GM19438 (cell line): Measurements from ENCODE around the gene ESR1.

ENCODE experiments used
- ATAC-seq: cut with Tn5 transposase; IDR thresholded peaks from one replicate; pipeline ENCODE4 v1.9.1; 2021; ENCODE audit warnings: low read depth; ENCODE audit not compliant: unreplicated experiment

The ESR1 gene

DNA sequence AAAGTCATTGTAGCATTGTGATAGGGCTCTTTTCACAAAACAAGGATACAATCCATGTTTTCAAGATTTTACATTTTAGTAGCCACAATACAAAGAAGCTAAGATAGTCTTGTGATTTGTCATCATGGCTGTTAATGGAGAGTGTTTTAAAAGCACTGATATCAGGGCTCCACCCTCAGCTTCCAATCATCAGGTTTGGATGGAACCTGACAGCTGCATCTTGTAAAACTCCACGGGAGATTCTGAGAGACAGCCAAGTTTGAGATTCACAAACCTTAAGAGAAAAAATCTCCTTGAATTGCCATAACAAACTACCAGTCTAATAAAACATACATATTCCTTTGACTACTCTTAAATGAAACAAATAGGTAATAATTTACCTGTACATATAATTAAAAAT lies 280.2 kb downstream of the ESR1 start:
- ATAC-seq: no peak

- ATAC-seq: no peak
These were observed 282.5 kb downstream of the ESR1 start for GRCh38 chr6:152089992-152090391.

DNA sequence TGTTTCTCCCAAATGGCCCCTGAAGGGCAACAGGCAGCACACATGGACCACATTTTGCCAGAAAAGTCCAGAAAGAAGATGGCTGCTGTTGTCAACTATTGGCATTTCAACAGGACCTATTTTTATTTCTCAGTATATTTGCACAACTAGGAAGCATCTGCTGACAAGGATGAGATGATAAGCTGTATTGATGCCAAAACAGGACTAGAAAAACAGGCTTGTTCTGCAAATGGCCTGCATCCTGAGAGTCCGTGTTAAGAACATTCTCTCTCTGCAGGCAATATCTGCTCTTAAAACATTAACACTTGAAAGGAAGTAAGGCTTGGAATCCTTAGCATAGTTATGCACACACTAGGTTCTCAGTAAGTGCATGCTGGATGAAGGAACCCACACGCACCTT lies 283.7 kb downstream of the ESR1 start:
- no peak for ATAC-seq

- ATAC-seq: no peak
These were observed 284.4 kb downstream of the ESR1 start for GRCh38 chr6:152091851-152092341.

GRCh38 chr6:152093711-152094110 lies 286.2 kb downstream of the ESR1 start:
- no peak for ATAC-seq

DNA sequence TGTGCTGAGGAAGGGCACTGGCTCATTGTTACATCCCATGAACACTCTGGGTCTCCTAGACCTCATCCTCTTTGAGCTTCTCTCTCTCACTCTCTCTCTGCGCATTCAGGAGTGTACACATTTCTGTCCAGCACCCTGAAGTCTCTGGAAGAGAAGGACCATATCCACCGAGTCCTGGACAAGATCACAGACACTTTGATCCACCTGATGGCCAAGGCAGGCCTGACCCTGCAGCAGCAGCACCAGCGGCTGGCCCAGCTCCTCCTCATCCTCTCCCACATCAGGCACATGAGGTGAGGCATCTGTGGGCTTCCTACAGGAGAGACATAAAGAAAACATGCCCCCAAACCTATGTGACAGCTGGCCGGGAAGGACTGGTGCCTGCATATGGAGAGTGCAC lies 286.8 kb downstream of the ESR1 start:
- ATAC-seq: no peak

DNA sequence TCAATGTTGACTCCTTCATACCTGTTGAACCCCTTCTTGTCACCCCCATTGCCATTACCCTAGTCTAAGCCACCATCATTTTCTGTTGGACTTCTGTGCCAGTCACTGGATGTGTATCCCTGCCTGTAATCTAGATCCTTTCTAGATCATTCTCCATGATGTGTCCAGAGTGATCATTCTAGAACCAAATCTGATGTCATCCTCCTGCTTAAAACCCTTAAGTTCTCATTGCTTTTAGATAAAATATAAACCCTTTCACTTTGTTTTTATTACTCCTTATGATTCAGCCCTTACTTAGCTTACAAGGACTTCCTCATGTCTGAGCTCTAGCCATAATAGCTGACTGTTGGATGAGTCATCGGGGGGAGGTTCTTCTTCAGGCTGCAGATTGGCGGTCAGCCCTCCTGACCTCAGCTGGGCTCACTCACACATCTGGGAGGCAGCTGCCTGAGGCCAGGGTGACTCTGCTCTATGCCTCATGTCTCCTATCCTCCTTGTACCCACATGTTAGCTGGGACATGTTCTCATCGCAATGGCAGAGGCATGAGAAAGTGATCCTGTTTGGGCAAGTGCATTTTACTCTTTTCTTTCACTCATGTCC lies 287.6 kb downstream of the ESR1 start:
- no peak for ATAC-seq

DNA sequence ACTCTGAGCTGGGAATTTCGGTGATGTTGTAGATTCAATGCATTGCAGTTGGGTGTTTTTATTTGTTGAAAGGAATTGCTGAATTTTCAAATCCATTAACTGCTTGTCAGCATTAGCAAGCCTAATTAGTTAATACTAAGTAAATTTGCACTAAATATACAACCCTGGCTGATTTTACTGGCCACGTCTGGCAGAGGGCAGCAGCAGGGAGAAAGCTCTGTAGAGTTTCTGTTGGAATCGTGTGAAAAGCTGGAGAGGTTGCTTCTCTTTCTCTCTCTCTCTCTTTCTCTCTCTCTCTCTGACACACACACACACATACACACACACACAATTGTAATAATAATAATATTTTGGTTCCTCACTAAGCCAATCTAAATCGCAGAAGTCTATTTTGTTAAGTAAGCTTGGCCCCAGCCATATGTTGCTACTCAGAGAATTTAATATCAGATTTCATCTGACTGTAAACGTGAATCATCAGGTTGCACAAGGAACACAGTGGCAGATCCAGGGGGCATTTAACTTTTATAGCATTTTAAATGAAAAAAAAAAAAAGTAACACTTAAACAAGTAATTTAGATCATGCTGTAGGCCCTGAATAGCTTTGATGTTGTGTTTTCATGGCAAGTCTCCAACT lies 289.5 kb downstream of the ESR1 start:
- no peak for ATAC-seq

- no peak for ATAC-seq
These were observed 291.2 kb downstream of the ESR1 start for GRCh38 chr6:152098683-152099082.

GRCh38 chr6:152099446-152100182 lies 292.1 kb downstream of the ESR1 start:
- ATAC-seq: no peak

GRCh38 chr6:152100183-152100618 lies 292.7 kb downstream of the ESR1 start:
- ATAC-seq: no peak

DNA sequence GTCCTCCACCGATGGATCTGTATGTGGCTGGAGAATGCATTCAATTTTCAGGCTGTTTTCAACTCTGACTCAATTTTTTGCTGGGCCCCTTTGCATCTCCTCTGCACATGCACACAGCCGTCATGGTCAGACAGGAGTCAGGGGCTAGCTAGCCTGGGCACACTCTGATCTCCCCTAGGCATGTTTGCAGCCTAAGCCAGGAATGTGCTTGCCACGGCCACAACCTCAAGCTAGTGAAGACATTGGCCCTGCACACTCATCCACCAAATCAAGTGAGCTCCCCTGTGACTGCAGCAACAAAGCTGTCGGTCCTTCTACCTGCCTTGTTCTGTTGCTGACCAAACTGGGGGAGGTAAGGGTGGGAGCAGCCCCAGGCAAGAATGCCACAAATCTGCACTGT lies 300.5 kb downstream of the ESR1 start:
- ATAC-seq: no peak

DNA sequence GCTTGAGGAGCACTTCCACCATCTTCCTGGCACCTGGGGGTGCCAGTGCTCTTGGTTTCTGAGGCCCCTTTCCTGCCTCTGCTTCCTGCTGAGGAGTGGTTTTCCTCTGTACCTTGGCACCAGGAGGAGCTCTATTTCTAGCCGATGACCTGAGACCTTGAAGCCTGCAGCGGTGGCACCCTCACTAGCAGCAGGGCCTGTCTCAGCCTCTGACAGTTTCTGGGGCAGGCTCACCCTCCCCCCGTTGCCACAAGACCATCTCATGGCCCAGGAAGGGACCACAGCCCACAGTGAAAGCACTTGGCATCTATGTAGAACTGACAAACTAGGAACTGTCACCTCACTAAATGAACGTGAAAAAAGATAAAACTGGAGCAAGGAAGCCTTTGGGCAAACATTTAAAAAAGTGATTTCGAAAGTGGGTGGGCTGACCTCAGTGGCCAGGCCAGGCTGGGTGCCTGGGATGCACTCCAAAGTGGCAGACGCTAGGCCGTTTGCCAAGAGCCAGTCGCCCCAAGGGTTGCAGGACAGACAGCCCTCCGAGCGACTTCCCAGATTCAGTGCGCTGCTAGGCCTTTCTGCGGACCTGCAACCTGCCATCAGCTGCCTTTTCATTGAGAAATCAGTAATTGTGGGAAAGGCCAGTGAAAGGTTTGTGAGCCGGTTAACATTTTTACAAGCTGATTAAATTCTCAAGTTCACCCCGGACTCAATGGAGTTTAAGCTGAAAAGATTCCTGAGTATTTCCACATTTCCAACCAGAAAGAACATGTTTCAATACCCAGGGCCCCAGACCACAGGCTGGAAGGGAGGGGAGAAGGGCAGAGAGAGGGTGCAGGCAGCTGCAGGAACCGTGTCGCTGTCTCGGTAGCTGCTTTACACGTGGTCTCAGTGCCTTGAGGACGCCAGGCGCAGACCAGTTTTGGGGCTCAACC lies 303.7 kb downstream of the ESR1 start:
- ATAC-seq: no peak

DNA sequence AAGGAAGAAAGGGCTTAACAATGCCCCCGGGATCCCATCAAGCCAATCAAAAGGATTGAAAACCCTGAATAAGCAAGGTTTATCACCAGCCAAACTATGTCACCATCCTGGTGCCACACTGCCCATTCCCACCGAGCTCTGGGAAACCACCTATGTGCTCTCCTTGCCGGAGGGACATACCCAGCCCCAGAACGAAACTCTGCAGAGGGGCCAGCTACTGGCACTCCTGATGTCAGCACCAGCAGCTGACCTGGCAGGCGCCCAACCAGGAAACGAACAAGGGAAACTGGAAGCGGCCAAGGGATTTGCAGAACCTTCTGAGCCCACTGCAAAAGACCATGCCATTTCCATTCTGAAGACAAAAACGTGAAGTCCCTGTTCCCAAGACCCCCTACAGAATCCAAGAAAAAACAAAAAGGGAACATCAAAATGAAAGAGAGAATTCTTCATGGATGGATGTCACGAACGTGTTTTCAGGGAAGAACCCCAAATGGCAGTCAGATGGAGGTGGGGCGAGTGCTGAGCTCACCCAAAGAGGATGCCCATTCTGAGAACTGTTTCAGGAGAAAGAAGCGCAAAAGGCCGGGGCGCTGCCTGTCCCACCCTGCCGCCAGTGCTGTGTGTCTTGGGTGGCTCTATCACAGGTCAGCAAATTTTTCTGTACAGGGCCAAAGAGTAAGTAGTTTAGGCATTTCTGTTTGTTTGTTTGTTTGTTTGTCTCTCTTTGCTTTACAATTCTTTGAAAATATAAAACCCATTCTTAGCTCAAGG lies 305.2 kb downstream of the ESR1 start:
- ATAC-seq: no peak

DNA sequence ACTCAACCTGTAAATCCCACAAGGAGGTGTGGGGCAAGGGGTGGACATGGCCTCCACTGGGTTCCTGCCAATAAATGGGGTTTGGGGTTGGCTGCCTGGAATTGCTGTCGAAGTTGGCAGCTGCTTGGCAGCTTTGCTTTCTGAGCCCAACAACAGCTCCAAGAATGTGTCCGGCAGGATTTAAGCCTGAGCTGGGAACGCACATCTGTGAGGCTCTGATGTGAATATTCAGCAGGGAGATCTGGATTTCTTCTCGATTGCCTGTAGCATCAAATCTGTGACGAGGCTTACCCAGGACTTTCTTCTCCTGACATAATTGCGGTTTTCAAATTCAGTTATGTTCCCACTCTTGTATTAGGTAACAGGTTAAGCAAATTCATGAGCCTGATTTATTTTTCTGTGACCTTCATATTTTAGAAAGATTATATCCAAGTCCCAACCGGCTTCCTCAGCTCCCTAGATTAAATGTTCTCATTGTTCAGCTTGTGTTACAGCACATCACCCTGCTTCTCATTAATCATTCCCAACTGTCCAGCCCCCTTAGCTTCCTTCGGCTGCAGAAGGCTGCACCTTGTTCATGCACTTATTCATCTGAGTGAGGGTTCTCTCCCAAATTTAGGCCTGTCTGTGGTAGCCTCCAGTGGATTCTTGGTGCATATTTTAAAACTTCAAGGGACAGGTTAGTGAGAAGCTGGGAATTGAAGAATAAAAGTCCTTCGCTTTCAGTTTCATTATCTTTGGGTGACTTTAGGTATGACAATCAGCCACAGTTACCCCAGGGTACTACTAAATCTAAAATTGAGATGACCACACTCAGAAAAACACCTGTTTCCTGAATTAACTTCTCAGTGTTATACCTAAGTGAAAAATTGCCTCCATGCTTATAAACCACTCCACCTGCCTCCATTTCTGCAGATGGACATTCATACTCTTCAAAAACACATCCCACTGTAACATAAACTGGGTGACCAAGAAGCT lies 310.0 kb downstream of the ESR1 start:
- ATAC-seq: peak; percentile 83

GRCh38 chr6:152118224-152118623 lies 310.7 kb downstream of the ESR1 start:
- no peak for ATAC-seq

DNA sequence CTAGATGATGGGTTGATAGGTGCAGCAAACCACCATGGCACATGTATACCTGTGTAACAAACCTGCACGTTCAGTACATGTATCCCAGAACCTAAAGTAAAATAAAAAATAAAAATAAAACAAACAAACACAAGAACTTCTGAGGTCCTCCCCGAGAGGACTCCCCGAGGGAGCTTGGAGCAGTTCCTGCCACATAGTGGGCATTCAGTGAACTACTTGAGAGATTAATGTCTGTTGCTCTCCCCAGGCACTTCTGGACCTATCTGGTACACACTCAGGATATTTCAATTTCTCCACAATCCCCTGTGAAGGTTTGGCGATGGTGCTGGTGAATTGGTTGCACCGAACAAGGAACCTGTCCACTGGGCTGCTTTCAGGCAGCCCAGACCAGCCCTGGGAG lies 311.2 kb downstream of the ESR1 start:
- ATAC-seq: no peak

DNA sequence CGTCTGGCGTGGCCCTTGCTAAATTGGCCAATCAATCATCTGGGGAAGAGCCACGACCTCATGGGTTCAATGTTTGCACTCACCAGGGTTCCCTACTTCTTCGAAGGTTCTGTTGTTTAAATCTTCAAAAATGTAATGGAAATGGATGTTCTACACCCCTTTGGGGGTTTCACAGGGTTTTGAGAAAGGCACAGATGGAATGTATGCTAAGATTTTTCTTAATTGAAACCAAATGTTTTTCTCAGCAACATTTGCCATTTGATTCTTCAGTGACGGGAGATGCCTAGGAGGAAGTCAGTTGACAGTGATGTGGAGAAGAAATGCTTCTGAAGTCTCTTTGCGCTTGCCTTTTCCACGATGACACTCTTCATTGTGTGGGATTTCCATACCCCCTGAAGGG lies 312.3 kb downstream of the ESR1 start:
- ATAC-seq: no peak

- ATAC-seq: no peak
These were observed 314.4 kb downstream of the ESR1 start for GRCh38 chr6:152121910-152122309.
